ENCODE results near the gene FSIP1.

DNA sequence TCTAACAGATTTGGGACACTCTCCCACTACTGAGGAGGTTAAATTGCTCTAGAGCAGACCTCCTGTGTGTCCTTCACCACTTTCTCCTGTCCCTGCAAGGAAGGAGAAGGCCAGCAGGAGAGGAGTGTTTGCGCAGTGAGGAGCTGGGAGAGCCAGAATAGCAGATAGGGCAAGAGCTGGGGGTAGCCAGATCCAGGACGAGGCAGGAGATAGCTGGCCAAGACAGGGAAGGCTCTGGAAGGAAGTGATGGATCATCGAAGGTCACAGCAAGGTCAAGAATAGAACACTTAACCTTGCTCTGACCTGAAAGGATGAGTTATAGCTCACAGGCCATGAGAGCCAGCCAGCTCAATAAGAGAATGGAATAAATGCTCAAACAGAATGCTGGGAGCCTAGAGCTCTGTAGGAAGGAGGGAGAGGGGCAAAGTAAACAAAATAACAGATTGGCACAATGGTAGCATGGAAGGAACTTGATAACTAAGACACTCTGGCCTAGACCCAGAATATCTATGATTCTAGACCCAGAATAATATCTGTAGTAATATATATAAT is 37.5 kb upstream of the FSIP1 start:
- TF ChIP-seq, protein P1, sequence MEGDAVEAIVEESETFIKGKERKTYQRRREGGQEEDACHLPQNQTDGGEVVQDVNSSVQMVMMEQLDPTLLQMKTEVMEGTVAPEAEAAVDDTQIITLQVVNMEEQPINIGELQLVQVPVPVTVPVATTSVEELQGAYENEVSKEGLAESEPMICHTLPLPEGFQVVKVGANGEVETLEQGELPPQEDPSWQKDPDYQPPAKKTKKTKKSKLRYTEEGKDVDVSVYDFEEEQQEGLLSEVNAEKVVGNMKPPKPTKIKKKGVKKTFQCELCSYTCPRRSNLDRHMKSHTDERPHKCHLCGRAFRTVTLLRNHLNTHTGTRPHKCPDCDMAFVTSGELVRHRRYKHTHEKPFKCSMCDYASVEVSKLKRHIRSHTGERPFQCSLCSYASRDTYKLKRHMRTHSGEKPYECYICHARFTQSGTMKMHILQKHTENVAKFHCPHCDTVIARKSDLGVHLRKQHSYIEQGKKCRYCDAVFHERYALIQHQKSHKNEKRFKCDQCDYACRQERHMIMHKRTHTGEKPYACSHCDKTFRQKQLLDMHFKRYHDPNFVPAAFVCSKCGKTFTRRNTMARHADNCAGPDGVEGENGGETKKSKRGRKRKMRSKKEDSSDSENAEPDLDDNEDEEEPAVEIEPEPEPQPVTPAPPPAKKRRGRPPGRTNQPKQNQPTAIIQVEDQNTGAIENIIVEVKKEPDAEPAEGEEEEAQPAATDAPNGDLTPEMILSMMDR (conservative IDR thresholded peaks at IDR 0.05 in 1 of 2, IDR thresholded peaks at IDR 0.05 in 1 of 2; ENCODE audit: extremely low read depth in 1 of 2, insufficient read depth in 1 of 2, low read depth in 1 of 2, low read length in 2 of 2): no peak
- TF ChIP-seq EZH2 (IDR thresholded peaks at IDR 0.05; ENCODE audit: borderline replicate concordance, low read length): no peak

Measured in mammary epithelial cell (primary cell).